Mesothelial cell of epicardium (in vitro differentiated cells): ENCODE results near the gene TTC8. TPM values are rescaled to one million over a fixed set of nuclear protein-coding genes. Genes with fewer than 3 reads are reported as not detected.

ENCODE experiments used
- DNase-seq, 2 experiments: peaks; one replicate each; pipeline ENCODE4 v3.0.0; 2021; ENCODE audit warnings: low spot score in 2 of 2; ENCODE audit not compliant: unreplicated experiment in 2 of 2
- H3K27ac Mint-ChIP-seq: 2 replicates; pipeline ENCODE4 v1.8.0; 2021; ENCODE audit warnings: mixed read lengths
- H3K27me3 Mint-ChIP-seq: 2 replicates; pipeline ENCODE4 v1.8.0; 2021; ENCODE audit warnings: low read depth, mixed read lengths
- H3K36me3 Mint-ChIP-seq: 2 replicates; pipeline ENCODE4 v1.8.0; 2021; ENCODE audit warnings: mixed read lengths
- H3K4me1 Mint-ChIP-seq: 2 replicates; pipeline ENCODE4 v1.8.0; 2021; ENCODE audit warnings: mixed read lengths
- H3K4me3 Mint-ChIP-seq: 2 replicates; pipeline ENCODE4 v1.8.0; 2021; ENCODE audit warnings: mild to moderate bottlenecking, moderate library complexity, mixed read lengths
- H3K9me3 Mint-ChIP-seq: 2 replicates; pipeline ENCODE4 v1.8.0; 2021; ENCODE audit warnings: mixed read lengths
- CTCF ChIP-seq: fragments of 200-600 bp; sonication (generic); IDR thresholded peaks from one replicate; pipeline ENCODE4 v1.5.0; 2021; ENCODE audit warnings: antibody characterized with exemption; ENCODE audit not compliant: unreplicated experiment
- total RNA-seq: library from RNA; stranded (reverse); gene quantifications from 3 replicates; pipeline ENCODE4 v1.2.1, GENCODE V29; 2021

The TTC8 gene
- total RNA-seq, 1 donor from 2014 or later, result 29.0 TPM

- TF ChIP-seq CTCF, result no peak
- peaks cover 3% of the 10 kb centered on the region for H3K9me3 Mint-ChIP-seq
- peaks cover 38% of the 10 kb centered on the region for H3K27me3 Mint-ChIP-seq
- no peak overlapping the region for H3K4me3 Mint-ChIP-seq
- no peaks in the 10 kb centered on the region for H3K36me3 Mint-ChIP-seq
- DNase-seq, result no peak
- no peaks in the 10 kb centered on the region for H3K4me1 Mint-ChIP-seq
- H3K27ac Mint-ChIP-seq, result no peak overlapping the region
These were observed 24.9 kb upstream of the TTC8 start for GRCh38 chr14:88799522-88799921.

- no peaks in the 10 kb centered on the region for H3K36me3 Mint-ChIP-seq
- peaks cover 29% of the 10 kb centered on the region for H3K27me3 Mint-ChIP-seq
- no peaks in the 10 kb centered on the region for H3K4me1 Mint-ChIP-seq
These were observed 21.9 kb upstream of the TTC8 start for GRCh38 chr14:88802596-88802995.

GRCh38 chr14:88804035-88804434 lies 20.4 kb upstream of the TTC8 start:
- Mint-ChIP-seq H3K4me3 (no peak overlapping the region), H3K4me1 (no peaks in the 10 kb centered on the region), H3K27me3 (peaks cover 18% of the 10 kb centered on the region), H3K36me3 (no peaks in the 10 kb centered on the region), H3K9me3 (peaks cover 15% of the 10 kb centered on the region), H3K27ac (no peak overlapping the region)
- no peak for TF ChIP-seq CTCF
- no peak for DNase-seq

More at GRCh38 chr14:88802596-88802995, 21.9 kb upstream of the TTC8 start:
- H3K4me3 Mint-ChIP-seq, result no peak overlapping the region
- no peak for TF ChIP-seq CTCF
- DNase-seq, result no peak
- no peak overlapping the region for H3K27ac Mint-ChIP-seq
- H3K9me3 Mint-ChIP-seq, result peaks cover 6% of the 10 kb centered on the region

GRCh38 chr14:88804477-88804876 lies 20.0 kb upstream of the TTC8 start:
- no peaks in the 10 kb centered on the region for H3K4me1 Mint-ChIP-seq
- no peak for DNase-seq
- H3K4me3 Mint-ChIP-seq, result no peak overlapping the region
- H3K27ac Mint-ChIP-seq, result no peak overlapping the region
- H3K27me3 Mint-ChIP-seq, result peaks cover 14% of the 10 kb centered on the region
- TF ChIP-seq CTCF, result no peak
- no peaks in the 10 kb centered on the region for H3K36me3 Mint-ChIP-seq
- peaks cover 19% of the 10 kb centered on the region for H3K9me3 Mint-ChIP-seq

GRCh38 chr14:88808359-88808758 lies 16.1 kb upstream of the TTC8 start:
- no peak overlapping the region for H3K27ac Mint-ChIP-seq
- no peak for DNase-seq
- H3K4me1 Mint-ChIP-seq, result no peaks in the 10 kb centered on the region
- peaks cover 31% of the 10 kb centered on the region for H3K9me3 Mint-ChIP-seq
- H3K27me3 Mint-ChIP-seq, result peaks cover 1% of the 10 kb centered on the region
- TF ChIP-seq CTCF, result no peak
- H3K4me3 Mint-ChIP-seq, result no peak overlapping the region
- H3K36me3 Mint-ChIP-seq, result no peaks in the 10 kb centered on the region

GRCh38 chr14:88815980-88816379 lies 8.5 kb upstream of the TTC8 start:
- Mint-ChIP-seq H3K27me3 (peaks cover 10% of the 10 kb centered on the region), H3K4me3 (no peak overlapping the region), H3K27ac (no peak overlapping the region), H3K9me3 (no peaks in the 10 kb centered on the region), H3K36me3 (no peaks in the 10 kb centered on the region), H3K4me1 (peaks cover 9% of the 10 kb centered on the region)
- no peak for TF ChIP-seq CTCF
- DNase-seq, result no peak
